ENCODE measurements around the gene TP53BP1.
A peak's percentile ranks its signal among the peaks of the same experiment; 100 is the strongest.

The TP53BP1 gene

GRCh38 chr15:43515741-43516140 is 22.8 kb upstream of the TP53BP1 start:
- Histone ChIP-seq H3K4me1 (ENCODE audit: control insufficient read depth, insufficient read depth, low read length) (peaks cover 18% of the 10 kb centered on the region), H3K27me3 (ENCODE audit: control insufficient read depth, insufficient read depth, low read length) (no peaks in the 10 kb centered on the region), H3K27ac (ENCODE audit: low read depth, low read length) (peak overlapping the region; percentile 82), H3K4me3 (ENCODE audit: low read length) (peak overlapping the region; percentile 23), H3K36me3 (ENCODE audit: control insufficient read depth, insufficient read depth, low read length) (no peaks in the 10 kb centered on the region), H3K9ac (ENCODE audit: low read length) (no peak overlapping the region)

GRCh38 chr15:43514241-43515057 is 21.5 kb upstream of the TP53BP1 start:
- H3K27me3 ChIP-seq (ENCODE audit: control insufficient read depth, insufficient read depth, low read length) = no peaks in the 10 kb centered on the region
- peaks cover 22% of the 10 kb centered on the region for H3K4me1 ChIP-seq (ENCODE audit: control insufficient read depth, insufficient read depth, low read length)
- no peak overlapping the region for H3K27ac ChIP-seq (ENCODE audit: low read depth, low read length)
- H3K36me3 ChIP-seq (ENCODE audit: control insufficient read depth, insufficient read depth, low read length) = no peaks in the 10 kb centered on the region
- H3K9ac ChIP-seq (ENCODE audit: low read length) = no peak overlapping the region
- H3K4me3 ChIP-seq (ENCODE audit: low read length) = no peak overlapping the region

GRCh38 chr15:43513550-43513949 is 20.6 kb upstream of the TP53BP1 start:
- H3K4me1 ChIP-seq (ENCODE audit: control insufficient read depth, insufficient read depth, low read length) = peaks cover 31% of the 10 kb centered on the region

GRCh38 chr15:43511012-43511885 is 18.3 kb upstream of the TP53BP1 start:
- H3K4me3 ChIP-seq (ENCODE audit: low read length) = peak overlapping the region; percentile 89
- no peak overlapping the region for H3K9ac ChIP-seq (ENCODE audit: low read length)
- no peaks in the 10 kb centered on the region for H3K27me3 ChIP-seq (ENCODE audit: control insufficient read depth, insufficient read depth, low read length)
- H3K36me3 ChIP-seq (ENCODE audit: control insufficient read depth, insufficient read depth, low read length) = no peaks in the 10 kb centered on the region
- H3K27ac ChIP-seq (ENCODE audit: low read depth, low read length) = no peak overlapping the region
- peaks cover 25% of the 10 kb centered on the region for H3K4me1 ChIP-seq (ENCODE audit: control insufficient read depth, insufficient read depth, low read length)

More at GRCh38 chr15:43513550-43513949, 20.6 kb upstream of the TP53BP1 start:
- H3K27me3 ChIP-seq (ENCODE audit: control insufficient read depth, insufficient read depth, low read length) = no peaks in the 10 kb centered on the region
- H3K4me3 ChIP-seq (ENCODE audit: low read length) = no peak overlapping the region
- no peak overlapping the region for H3K9ac ChIP-seq (ENCODE audit: low read length)
- no peaks in the 10 kb centered on the region for H3K36me3 ChIP-seq (ENCODE audit: control insufficient read depth, insufficient read depth, low read length)
- no peak overlapping the region for H3K27ac ChIP-seq (ENCODE audit: low read depth, low read length)

- peaks cover 17% of the 10 kb centered on the region for H3K4me1 ChIP-seq (ENCODE audit: control insufficient read depth, insufficient read depth, low read length)
- H3K27ac ChIP-seq (ENCODE audit: low read depth, low read length) = peak overlapping the region; percentile 94
- no peaks in the 10 kb centered on the region for H3K27me3 ChIP-seq (ENCODE audit: control insufficient read depth, insufficient read depth, low read length)
- no peaks in the 10 kb centered on the region for H3K36me3 ChIP-seq (ENCODE audit: control insufficient read depth, insufficient read depth, low read length)
- no peak overlapping the region for H3K9ac ChIP-seq (ENCODE audit: low read length)
- H3K4me3 ChIP-seq (ENCODE audit: low read length) = peak overlapping the region; percentile 89
These were observed 17.4 kb upstream of the TP53BP1 start for GRCh38 chr15:43510200-43511011.

- Histone ChIP-seq H3K36me3 (ENCODE audit: control insufficient read depth, insufficient read depth, low read length) (no peaks in the 10 kb centered on the region), H3K4me3 (ENCODE audit: low read length) (peak overlapping the region; percentile 52), H3K27me3 (ENCODE audit: control insufficient read depth, insufficient read depth, low read length) (no peaks in the 10 kb centered on the region), H3K27ac (ENCODE audit: low read depth, low read length) (peak overlapping the region; percentile 94), H3K4me1 (ENCODE audit: control insufficient read depth, insufficient read depth, low read length) (peaks cover 17% of the 10 kb centered on the region), H3K9ac (ENCODE audit: low read length) (no peak overlapping the region)
These were observed 16.8 kb upstream of the TP53BP1 start for GRCh38 chr15:43509660-43510199.

- peaks cover 17% of the 10 kb centered on the region for H3K4me1 ChIP-seq (ENCODE audit: control insufficient read depth, insufficient read depth, low read length)
- H3K9ac ChIP-seq (ENCODE audit: low read length) = no peak overlapping the region
- H3K36me3 ChIP-seq (ENCODE audit: control insufficient read depth, insufficient read depth, low read length) = no peaks in the 10 kb centered on the region
- peak overlapping the region; percentile 94 for H3K27ac ChIP-seq (ENCODE audit: low read depth, low read length)
- H3K4me3 ChIP-seq (ENCODE audit: low read length) = peak overlapping the region; percentile 52
- H3K27me3 ChIP-seq (ENCODE audit: control insufficient read depth, insufficient read depth, low read length) = no peaks in the 10 kb centered on the region
These were observed 16.2 kb upstream of the TP53BP1 start for GRCh38 chr15:43508991-43509659.

- Histone ChIP-seq H3K27ac (ENCODE audit: low read depth, low read length) (peak overlapping the region; percentile 94), H3K27me3 (ENCODE audit: control insufficient read depth, insufficient read depth, low read length) (no peaks in the 10 kb centered on the region), H3K9ac (ENCODE audit: low read length) (no peak overlapping the region), H3K36me3 (ENCODE audit: control insufficient read depth, insufficient read depth, low read length) (no peaks in the 10 kb centered on the region), H3K4me1 (ENCODE audit: control insufficient read depth, insufficient read depth, low read length) (peaks cover 17% of the 10 kb centered on the region), H3K4me3 (ENCODE audit: low read length) (no peak overlapping the region)
These were observed 15.5 kb upstream of the TP53BP1 start for GRCh38 chr15:43508421-43508820.

- Histone ChIP-seq H3K27ac (ENCODE audit: low read depth, low read length) (no peak overlapping the region), H3K9ac (ENCODE audit: low read length) (no peak overlapping the region), H3K4me3 (ENCODE audit: low read length) (no peak overlapping the region), H3K27me3 (ENCODE audit: control insufficient read depth, insufficient read depth, low read length) (no peaks in the 10 kb centered on the region), H3K36me3 (ENCODE audit: control insufficient read depth, insufficient read depth, low read length) (no peaks in the 10 kb centered on the region), H3K4me1 (ENCODE audit: control insufficient read depth, insufficient read depth, low read length) (peaks cover 17% of the 10 kb centered on the region)
These were observed 12.8 kb upstream of the TP53BP1 start for GRCh38 chr15:43505738-43506137.

GRCh38 chr15:43499635-43500034 is 6.7 kb upstream of the TP53BP1 start:
- H3K27ac ChIP-seq (ENCODE audit: low read depth, low read length) = no peak overlapping the region
- H3K36me3 ChIP-seq (ENCODE audit: control insufficient read depth, insufficient read depth, low read length) = no peaks in the 10 kb centered on the region
- H3K4me1 ChIP-seq (ENCODE audit: control insufficient read depth, insufficient read depth, low read length) = no peaks in the 10 kb centered on the region
- H3K9ac ChIP-seq (ENCODE audit: low read length) = no peak overlapping the region
- H3K27me3 ChIP-seq (ENCODE audit: control insufficient read depth, insufficient read depth, low read length) = no peaks in the 10 kb centered on the region
- no peak overlapping the region for H3K4me3 ChIP-seq (ENCODE audit: low read length)

- H3K36me3 ChIP-seq (ENCODE audit: control insufficient read depth, insufficient read depth, low read length) = no peaks in the 10 kb centered on the region
- no peak overlapping the region for H3K4me3 ChIP-seq (ENCODE audit: low read length)
- H3K27me3 ChIP-seq (ENCODE audit: control insufficient read depth, insufficient read depth, low read length) = no peaks in the 10 kb centered on the region
- no peak overlapping the region for H3K27ac ChIP-seq (ENCODE audit: low read depth, low read length)
- no peaks in the 10 kb centered on the region for H3K4me1 ChIP-seq (ENCODE audit: control insufficient read depth, insufficient read depth, low read length)
- H3K9ac ChIP-seq (ENCODE audit: low read length) = no peak overlapping the region
These were observed 6.0 kb upstream of the TP53BP1 start for GRCh38 chr15:43498990-43499389.
